Testis (tissue), 2 donors: Measurements from ENCODE around the gene ERF.

Experiments
- POLR2A ChIP-seq: fragments of 450-650 bp; IDR thresholded peaks from one replicate; pipeline ENCODE4 v1.6.1; 2017; ENCODE audit warnings: antibody characterized with exemption, mild to moderate bottlenecking, moderate library complexity
- TF ChIP-seq, protein P1 (sequence below), 3 experiments: fragments of 450-650 bp in 2 of 3; fragments of 200-600 bp in 1 of 3; sonication (generic) in 1 of 3; IDR thresholded peaks; one replicate each; pipeline ENCODE4 v1.5.1; 2016 to 2019; ENCODE audit warnings: antibody characterized with exemption in 3 of 3, mild to moderate bottlenecking in 2 of 3, moderate library complexity in 1 of 3

- TF ChIP-seq, protein P1, sequence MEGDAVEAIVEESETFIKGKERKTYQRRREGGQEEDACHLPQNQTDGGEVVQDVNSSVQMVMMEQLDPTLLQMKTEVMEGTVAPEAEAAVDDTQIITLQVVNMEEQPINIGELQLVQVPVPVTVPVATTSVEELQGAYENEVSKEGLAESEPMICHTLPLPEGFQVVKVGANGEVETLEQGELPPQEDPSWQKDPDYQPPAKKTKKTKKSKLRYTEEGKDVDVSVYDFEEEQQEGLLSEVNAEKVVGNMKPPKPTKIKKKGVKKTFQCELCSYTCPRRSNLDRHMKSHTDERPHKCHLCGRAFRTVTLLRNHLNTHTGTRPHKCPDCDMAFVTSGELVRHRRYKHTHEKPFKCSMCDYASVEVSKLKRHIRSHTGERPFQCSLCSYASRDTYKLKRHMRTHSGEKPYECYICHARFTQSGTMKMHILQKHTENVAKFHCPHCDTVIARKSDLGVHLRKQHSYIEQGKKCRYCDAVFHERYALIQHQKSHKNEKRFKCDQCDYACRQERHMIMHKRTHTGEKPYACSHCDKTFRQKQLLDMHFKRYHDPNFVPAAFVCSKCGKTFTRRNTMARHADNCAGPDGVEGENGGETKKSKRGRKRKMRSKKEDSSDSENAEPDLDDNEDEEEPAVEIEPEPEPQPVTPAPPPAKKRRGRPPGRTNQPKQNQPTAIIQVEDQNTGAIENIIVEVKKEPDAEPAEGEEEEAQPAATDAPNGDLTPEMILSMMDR (IDR thresholded peaks at IDR 0.05), result no peak
- no peak for TF ChIP-seq POLR2A
Observed at GRCh38 chr19:42269478-42270345, 14.8 kb upstream of the ERF start.
